GM12864 (cell line): ENCODE results near the gene MACO1.
"Not testable (repeated sequence)": the region's sequence is repeated elsewhere in the genome, so short reads cannot be mapped to it uniquely, and the experiment has no call there.

ENCODE experiments used
- DNase-seq: peaks from one replicate; pipeline ENCODE4 v3.0.0-alpha.2; 2011; ENCODE audit warnings: low read depth
- H3K4me3 ChIP-seq: 2 replicates; pipeline ENCODE4 v1.5.1; 2011; ENCODE audit warnings: mild to moderate bottlenecking, low read depth, low read length, control low read depth
- TF ChIP-seq, protein P1 (sequence below): IDR thresholded peaks from 2 replicates; pipeline ENCODE4 v1.5.1; 2011; ENCODE audit warnings: low read depth, mild to moderate bottlenecking, moderate library complexity, low read length, control low read depth, inconsistent platforms; ENCODE audit errors: missing control alignments

Gene MACO1

DNA sequence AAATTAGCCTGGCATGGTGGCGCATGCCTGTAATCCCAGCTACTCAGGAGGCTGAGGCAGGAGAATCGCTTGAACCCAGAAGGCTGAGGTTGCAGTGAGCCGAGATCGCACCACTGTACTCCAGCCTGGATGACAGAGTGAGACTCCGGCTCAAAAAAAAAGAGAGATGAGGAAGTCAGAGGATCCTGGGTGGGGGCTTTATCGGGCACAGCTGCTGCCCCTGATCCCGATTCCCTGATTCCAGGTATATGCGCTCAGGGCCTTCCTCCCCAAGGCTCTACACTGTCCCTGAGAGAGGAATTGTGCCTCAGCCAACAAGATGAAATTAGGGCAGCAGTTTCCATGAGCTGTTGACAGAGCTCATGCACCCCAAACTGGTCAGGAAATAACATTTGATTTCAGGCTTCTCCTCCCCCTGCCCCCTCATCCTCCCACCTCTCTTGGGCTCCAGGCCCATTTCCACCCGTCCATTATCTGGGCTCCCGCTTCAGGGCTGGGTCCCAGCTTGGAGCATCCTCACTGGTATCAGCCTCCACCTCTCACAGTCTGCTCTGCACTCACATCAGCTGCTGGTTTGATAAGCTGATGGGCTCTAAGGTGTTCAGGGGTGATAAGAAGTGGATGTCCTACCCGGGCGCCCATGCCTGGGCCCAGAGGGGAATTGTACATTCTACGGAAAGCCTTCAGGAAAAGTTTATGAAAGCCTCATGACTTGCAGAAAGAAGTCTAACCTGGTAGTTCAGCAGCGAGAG, 17.6 kb upstream of the MACO1 start:
- not testable (repeated sequence) for H3K4me3 ChIP-seq, DNase-seq

DNA sequence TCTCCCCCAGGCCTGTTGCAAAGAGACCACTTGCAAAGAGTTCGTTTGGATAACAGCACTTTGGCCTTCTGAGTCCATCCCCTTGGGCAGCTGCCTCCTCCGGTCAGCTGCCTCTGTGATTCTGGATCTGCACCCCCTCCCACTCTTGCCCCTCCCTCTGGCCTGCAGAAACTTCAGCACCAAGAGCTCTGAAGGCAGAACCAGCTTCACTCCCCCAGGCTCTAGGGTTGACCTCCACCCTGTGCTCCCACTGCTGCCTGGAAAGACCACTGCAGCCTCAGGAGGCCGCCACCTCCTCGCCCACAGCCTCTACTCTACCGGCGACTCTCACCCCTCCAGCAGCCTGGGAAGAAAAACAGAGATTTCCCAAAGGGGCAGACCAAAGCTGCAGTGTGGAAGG, 16.5 kb upstream of the MACO1 start:
- not testable (repeated sequence) for DNase-seq

DNA sequence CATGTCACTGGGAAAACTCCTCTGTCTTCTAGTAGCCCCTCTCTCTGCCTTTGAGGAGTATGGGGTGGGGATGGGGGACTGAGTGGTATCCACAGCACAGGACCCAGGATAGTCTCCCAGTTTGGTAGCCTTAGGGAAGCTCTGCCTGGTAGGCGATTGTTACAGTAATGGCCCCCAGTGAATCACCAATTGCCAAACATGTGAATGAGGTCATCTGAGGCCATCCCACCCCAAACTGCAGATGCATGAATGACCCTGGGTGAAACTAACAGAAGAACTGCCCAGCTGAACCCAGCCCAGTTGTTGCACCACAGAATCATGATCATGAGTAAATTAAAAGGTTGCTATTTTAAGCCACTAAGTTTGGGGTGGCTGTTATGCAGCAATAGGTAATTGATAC, 16.1 kb upstream of the MACO1 start:
- not testable (repeated sequence) for H3K4me3 ChIP-seq, DNase-seq

More for the DNA sequence above, 16.5 kb upstream of the MACO1 start:
- H3K4me3 ChIP-seq, result not testable (repeated sequence)

DNA sequence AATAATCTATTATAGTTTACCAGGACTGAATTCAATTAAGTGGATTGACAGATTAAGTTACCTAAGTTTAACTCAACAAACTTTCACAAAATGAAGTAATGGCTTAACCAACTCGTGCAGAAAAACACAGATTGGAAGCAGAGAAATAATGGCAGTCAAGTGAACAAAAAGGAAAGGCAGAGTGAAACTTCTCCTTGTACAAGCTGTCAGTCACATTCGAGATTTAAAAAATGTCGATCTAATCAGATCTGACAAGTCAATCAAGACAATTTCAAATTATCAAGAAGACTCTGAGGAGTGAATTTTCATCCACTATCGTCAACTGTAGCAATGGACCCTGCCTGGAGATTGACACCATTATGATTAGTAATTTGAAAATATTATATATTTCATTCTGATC, 13.4 kb upstream of the MACO1 start:
- not testable (repeated sequence) for H3K4me3 ChIP-seq, DNase-seq

DNA sequence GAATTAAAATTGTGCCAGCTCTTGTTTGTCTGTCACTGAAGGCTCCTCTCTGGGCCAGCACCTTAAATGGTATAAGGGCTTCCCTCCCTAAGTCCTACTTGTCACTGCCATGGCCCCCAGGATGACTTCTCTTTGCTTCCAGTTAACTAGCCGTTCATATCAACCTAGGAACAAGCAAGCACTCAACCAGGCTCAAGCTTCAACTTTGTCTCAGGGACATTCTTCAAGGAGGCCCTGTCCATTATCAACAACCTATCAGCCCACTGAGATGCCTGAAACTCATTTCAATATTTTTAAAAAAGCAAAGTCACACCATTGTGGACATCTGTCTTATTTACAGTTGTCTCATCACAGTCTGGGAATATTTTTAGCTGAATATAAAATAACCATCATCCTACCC, 11.4 kb upstream of the MACO1 start:
- not testable (repeated sequence) for H3K4me3 ChIP-seq, DNase-seq

DNA sequence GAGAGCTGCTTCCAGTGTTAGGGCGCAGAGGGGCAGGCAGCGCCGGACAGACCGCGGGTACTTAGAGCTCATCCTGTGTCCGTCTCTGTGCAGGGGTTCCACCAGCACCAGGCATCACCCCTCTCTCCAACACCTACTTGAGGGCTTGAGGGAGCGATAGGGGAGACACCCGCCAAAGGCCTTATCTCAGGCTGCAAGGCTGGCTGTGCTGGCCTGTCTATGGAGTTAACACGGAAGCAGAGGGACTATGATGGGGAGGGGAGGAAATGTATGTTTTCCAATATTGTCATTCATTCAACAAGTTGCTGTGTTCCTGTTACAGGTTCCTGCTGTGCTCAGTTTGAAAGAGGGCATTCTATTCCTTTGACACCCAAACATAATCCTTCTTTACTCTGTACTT, 10.0 kb upstream of the MACO1 start, which contains the start of gene RHCE:
Gene RHCE, minus strand, starts transcription at position 111 of the 400 bp plus-strand sequence. Its CDS starts 39 bp downstream, at position 72.
- H3K4me3 ChIP-seq, DNase-seq: not testable (repeated sequence)

DNA sequence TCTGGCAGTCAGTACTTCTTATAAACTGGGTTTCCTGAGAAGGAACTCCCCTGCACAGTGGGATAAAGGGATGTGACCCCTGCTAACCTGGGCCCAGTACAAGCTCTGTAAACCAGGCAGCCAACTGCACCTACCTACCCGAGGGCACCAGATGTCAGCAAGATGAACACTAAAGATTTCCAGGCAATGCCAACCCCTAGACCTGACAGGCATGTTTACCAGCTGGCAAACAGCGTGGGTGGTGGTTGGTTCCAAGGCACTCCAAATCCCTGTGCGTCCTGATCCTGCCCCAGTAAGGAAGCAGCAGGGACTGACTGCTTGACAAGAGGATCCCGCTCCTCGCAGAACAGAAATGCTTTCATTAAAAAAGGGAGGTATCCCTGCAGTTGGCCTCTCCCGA, 7.5 kb upstream of the MACO1 start:
- DNase-seq, H3K4me3 ChIP-seq: not testable (repeated sequence)

DNA sequence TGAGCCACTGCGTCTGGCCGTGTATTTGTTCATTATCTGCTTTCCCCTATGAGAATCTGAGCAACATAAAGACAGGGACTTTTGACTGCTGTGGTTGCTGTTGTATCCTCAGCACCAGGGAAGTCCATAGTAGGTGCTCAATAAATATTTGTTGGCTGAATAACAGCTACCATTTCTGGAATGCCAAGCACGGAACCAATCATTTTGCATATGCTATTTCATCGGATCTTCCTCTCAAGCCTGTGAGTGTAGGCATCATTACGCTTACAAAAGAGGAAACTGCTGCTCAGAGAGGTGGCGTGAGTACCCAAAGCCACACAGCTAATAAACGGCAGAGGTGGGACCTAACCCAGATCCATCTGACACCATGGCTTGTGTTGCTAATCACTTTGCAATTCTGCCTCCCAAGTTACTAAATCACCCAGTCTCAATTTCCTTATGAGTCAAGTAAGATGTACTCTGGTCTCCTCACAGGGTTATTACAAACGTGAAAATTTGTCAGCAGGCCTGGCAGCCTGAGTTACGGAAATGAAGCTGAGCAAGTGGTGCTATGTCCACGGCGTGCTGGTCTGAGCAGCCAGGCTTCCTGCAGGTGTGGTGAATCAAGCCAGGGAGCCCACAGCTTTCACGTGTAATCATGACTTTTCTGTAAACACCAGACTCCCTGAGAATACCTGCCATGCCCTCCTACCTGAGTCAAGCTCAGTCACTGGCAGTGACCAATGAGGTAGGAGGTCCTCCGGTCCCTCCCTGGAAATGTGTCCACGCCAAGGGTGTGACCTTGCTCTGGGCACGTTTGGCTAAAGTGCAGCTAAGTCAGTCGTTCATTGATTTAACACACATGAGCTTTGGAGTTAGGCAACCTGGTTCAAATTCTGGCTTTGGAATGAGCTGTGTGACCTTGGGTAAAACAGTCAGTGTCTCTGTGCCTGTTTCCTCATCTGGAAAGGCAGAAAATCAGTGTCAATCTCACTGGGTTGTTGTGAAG, 5.3 kb upstream of the MACO1 start:
- no peak overlapping the region for H3K4me3 ChIP-seq
- TF ChIP-seq, protein P1, sequence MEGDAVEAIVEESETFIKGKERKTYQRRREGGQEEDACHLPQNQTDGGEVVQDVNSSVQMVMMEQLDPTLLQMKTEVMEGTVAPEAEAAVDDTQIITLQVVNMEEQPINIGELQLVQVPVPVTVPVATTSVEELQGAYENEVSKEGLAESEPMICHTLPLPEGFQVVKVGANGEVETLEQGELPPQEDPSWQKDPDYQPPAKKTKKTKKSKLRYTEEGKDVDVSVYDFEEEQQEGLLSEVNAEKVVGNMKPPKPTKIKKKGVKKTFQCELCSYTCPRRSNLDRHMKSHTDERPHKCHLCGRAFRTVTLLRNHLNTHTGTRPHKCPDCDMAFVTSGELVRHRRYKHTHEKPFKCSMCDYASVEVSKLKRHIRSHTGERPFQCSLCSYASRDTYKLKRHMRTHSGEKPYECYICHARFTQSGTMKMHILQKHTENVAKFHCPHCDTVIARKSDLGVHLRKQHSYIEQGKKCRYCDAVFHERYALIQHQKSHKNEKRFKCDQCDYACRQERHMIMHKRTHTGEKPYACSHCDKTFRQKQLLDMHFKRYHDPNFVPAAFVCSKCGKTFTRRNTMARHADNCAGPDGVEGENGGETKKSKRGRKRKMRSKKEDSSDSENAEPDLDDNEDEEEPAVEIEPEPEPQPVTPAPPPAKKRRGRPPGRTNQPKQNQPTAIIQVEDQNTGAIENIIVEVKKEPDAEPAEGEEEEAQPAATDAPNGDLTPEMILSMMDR, result no peak
- DNase-seq, result no peak

DNA sequence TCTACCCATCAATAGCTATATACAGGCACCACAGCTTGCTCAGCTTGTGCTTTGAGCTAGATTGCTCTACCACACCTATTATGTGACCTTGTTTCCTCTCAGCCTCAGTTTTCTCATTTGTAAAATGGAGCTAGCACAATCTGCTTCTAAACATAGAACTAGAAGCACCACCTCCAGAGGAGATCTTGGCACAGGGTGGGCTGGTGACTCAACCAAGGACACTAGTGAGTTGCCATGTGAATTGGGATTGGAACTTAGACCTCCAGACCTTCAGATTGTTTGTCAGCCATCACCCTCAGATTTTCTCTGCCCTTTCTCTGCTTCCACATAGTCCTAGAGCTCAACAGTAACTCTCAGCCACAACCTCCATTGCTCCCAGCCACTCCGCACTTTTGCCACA, 3.0 kb upstream of the MACO1 start:
- TF ChIP-seq, protein P1, result no peak
- DNase-seq, result no peak
- no peak overlapping the region for H3K4me3 ChIP-seq

DNA sequence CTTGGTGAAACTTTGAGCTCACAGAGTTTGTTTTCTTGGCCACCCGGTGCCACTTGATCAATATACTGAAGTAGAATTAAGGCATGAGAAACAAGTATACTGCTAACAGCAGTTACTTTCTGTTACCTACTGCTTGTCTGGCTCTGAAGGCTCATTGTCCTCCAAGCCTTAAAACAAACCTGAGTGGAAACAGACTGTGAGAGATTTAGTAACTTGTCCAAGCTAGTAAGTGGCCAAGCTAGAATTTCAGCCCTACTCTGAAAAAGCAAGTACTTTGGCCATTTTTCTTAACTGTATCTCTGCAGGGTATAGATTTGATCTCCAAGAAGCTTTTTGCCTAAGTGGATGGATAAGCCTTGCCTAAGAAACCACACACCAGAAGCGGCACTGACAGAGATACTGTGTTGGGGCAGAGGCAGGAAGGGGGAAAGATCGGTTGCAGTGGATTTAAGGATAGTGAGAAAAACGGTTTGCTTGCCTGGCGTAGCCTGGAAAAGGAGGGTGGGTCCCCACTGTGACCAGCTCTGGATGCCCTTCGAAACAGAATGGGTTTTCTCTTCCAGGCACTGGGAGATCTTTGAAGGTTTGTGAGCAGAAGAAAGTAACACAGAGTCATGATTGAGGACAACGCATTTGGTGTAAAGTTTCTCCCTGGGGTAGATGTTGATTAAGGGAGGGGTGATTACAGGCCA, 2.1 kb upstream of the MACO1 start:
- no peak overlapping the region for H3K4me3 ChIP-seq
- TF ChIP-seq, protein P1, result no peak
- no peak for DNase-seq
